ENCODE data around the gene REG1B. TPM values are rescaled to one million over a fixed set of nuclear protein-coding genes. Genes with fewer than 3 reads are reported as not detected.
"Not testable (repeated sequence)": the region's sequence is repeated elsewhere in the genome, so short reads cannot be mapped to it uniquely, and the experiment has no call there.

The REG1B gene
- total RNA-seq, 4 donors from 2014 or later, result 2.1 to 9.0 (median 4.1) TPM; not detected in 1

DNA sequence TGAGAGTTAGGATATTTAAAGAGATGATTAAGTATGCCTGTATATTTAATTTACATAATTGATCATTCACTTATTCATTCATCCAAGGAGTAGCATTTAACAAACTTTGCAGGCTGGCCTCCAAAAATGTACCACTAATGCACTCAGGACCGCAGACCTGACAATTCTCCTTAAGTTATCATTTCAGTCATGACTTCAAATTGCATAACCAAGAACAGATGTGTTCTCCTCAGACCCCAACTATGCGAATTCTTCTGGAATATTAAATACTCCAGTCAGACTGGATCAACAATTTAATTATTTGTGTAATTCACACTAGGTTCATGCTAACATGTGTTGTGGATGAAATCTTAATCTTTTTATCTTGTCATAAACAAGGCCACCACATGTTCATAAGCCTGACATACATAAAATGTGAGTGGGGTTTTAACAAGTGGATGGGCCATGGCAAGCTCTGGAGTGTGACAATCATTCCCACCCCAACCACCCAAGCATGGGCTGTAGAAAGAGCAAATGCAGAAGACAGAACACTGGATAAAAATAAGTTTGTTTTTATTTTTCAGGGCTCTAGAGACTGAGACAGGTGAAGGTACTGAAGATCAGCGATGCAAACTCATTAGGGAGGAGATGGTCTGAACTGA, 3.2 kb downstream of the REG1B start:
- H3K9me3 ChIP-seq, result peaks cover 0 to 2% (median 0%) of the 10 kb centered on the region in 4 donors

GRCh38 chr2:79083597-79084251, 4.1 kb downstream of the REG1B start:
- Histone ChIP-seq H3K4me1 (no peaks in the 10 kb centered on the region), H3K27ac (no peak overlapping the region), H3K9me3 (peaks cover 0 to 2% (median 0%) of the 10 kb centered on the region in 4 donors), H3K4me3 (no peak overlapping the region), H3K27me3 (no peaks in the 10 kb centered on the region), H3K36me3 (no peaks in the 10 kb centered on the region)
- TF ChIP-seq EP300 (IDR thresholded peaks at IDR 0.05) (no peak), POLR2A (IDR thresholded peaks at IDR 0.05) (no peak)
- TF ChIP-seq, protein P1, sequence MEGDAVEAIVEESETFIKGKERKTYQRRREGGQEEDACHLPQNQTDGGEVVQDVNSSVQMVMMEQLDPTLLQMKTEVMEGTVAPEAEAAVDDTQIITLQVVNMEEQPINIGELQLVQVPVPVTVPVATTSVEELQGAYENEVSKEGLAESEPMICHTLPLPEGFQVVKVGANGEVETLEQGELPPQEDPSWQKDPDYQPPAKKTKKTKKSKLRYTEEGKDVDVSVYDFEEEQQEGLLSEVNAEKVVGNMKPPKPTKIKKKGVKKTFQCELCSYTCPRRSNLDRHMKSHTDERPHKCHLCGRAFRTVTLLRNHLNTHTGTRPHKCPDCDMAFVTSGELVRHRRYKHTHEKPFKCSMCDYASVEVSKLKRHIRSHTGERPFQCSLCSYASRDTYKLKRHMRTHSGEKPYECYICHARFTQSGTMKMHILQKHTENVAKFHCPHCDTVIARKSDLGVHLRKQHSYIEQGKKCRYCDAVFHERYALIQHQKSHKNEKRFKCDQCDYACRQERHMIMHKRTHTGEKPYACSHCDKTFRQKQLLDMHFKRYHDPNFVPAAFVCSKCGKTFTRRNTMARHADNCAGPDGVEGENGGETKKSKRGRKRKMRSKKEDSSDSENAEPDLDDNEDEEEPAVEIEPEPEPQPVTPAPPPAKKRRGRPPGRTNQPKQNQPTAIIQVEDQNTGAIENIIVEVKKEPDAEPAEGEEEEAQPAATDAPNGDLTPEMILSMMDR (IDR thresholded peaks at IDR 0.05), result no peak
- no peak for DNase-seq (ENCODE audit: low spot score in 2 of 2)

More for the DNA sequence above, 3.2 kb downstream of the REG1B start:
- Histone ChIP-seq H3K4me1 (no peaks in the 10 kb centered on the region), H3K4me3 (no peak overlapping the region), H3K27ac (no peak overlapping the region), H3K36me3 (no peaks in the 10 kb centered on the region), H3K27me3 (no peaks in the 10 kb centered on the region)
- TF ChIP-seq POLR2A (IDR thresholded peaks at IDR 0.05) (no peak), EP300 (IDR thresholded peaks at IDR 0.05) (no peak)
- TF ChIP-seq, protein P1 (IDR thresholded peaks at IDR 0.05), result no peak
- DNase-seq (ENCODE audit: low spot score in 2 of 2), result no peak
- 74 to 77% methylated on average over 3 of the region's 3 CpGs for WGBS, 2 donors

- no peak overlapping the region for H3K4me3 ChIP-seq
- H3K4me1 ChIP-seq, result no peaks in the 10 kb centered on the region
- H3K27me3 ChIP-seq, result no peaks in the 10 kb centered on the region
- 79 to 90% methylated on average over 5 of the region's 5 CpGs for WGBS, 2 donors
- DNase-seq (ENCODE audit: low spot score in 2 of 2), result no peak
- no peak overlapping the region for H3K27ac ChIP-seq
- TF ChIP-seq, protein P1 (IDR thresholded peaks at IDR 0.05), result no peak
- TF ChIP-seq EP300 (IDR thresholded peaks at IDR 0.05), result no peak
- TF ChIP-seq POLR2A (IDR thresholded peaks at IDR 0.05), result no peak
- H3K36me3 ChIP-seq, result no peaks in the 10 kb centered on the region
- H3K9me3 ChIP-seq, result peaks cover 0 to 2% (median 0%) of the 10 kb centered on the region in 4 donors
These were observed 4.8 kb downstream of the REG1B start for GRCh38 chr2:79082987-79083386.

DNA sequence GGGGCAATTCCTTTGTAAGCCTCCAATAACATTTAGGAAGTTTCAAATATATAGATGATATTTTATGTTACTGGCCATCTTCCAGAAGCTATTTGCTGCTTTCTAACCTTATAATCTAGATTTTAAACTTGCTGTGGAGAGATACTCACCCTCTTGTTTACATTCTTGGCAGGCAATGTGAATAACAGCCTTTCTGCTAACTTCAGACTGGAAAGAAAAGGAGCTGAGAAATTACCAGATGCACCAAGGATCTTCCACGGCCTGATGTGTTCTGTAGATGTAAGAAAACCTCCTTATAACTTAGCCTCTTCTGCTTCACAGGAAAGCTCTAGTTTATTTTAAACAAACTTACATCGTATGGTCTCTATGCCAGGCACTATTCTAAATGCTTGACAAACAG, 16.7 kb downstream of the REG1B start:
- Histone ChIP-seq H3K4me1 (no peaks in the 10 kb centered on the region), H3K4me3 (no peak overlapping the region), H3K9me3 (no peaks in the 10 kb centered on the region), H3K36me3 (no peaks in the 10 kb centered on the region), H3K27ac (no peak overlapping the region), H3K27me3 (no peaks in the 10 kb centered on the region)
- no peak for DNase-seq (ENCODE audit: low spot score in 2 of 2)
- TF ChIP-seq, protein P1 (IDR thresholded peaks at IDR 0.05), result no peak
- TF ChIP-seq POLR2A (IDR thresholded peaks at IDR 0.05) (no peak), EP300 (IDR thresholded peaks at IDR 0.05) (no peak)
- 60 to 76% methylated on average over 2 of the region's 2 CpGs for WGBS, 2 donors

GRCh38 chr2:79065201-79065600, 22.6 kb downstream of the REG1B start:
- Histone ChIP-seq H3K4me1 (no peaks in the 10 kb centered on the region), H3K27me3 (no peaks in the 10 kb centered on the region), H3K9me3 (no peaks in the 10 kb centered on the region), H3K27ac (no peak overlapping the region), H3K4me3 (no peak overlapping the region), H3K36me3 (no peaks in the 10 kb centered on the region)
- no peak for DNase-seq (ENCODE audit: low spot score in 2 of 2)
- 81 to 92% methylated on average over 2 of the region's 2 CpGs for WGBS, 2 donors
- no peak for TF ChIP-seq POLR2A (IDR thresholded peaks at IDR 0.05)
- TF ChIP-seq, protein P1 (IDR thresholded peaks at IDR 0.05), result no peak
- TF ChIP-seq EP300 (IDR thresholded peaks at IDR 0.05), result no peak

DNA sequence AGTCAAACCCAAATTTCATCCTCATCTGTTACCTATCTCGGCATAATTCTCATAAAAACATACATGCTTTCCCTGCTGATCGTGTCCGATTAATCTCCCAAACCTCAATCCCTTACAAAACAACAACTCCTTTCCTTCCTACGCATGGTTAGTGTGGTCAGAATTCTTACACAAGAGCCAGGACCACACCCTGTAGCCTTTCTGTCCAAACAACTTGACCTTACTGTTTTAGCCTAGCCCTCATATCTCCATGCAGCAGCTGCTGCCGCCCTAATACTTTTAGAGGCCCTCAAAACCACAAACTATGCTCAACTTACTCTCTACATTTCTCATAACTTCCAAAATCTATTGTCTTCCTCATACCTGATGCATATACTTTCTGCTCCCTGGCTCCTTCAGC, 33.0 kb downstream of the REG1B start:
- H3K4me1 ChIP-seq; H3K36me3 ChIP-seq; H3K4me3 ChIP-seq; DNase-seq (ENCODE audit: low spot score in 2 of 2); H3K27me3 ChIP-seq; H3K9me3 ChIP-seq: not testable (repeated sequence)
- WGBS, 2 donors, result 65 to 71% methylated on average over 5 of the region's 5 CpGs
- H3K27ac ChIP-seq, result peak overlapping the region in 1 of 4 donors; percentile 43

- H3K27me3 ChIP-seq; H3K36me3 ChIP-seq; DNase-seq (ENCODE audit: low spot score in 2 of 2); H3K9me3 ChIP-seq; H3K4me3 ChIP-seq; H3K4me1 ChIP-seq: not testable (repeated sequence)
- WGBS, 2 donors, result 47 to 55% methylated on average over 5 of the region's 5 CpGs
- H3K27ac ChIP-seq, result peak overlapping the region in 1 of 4 donors; percentile 60
These were observed 34.3 kb downstream of the REG1B start for GRCh38 chr2:79053486-79053885.
